HG02571 (cell line): Measurements from ENCODE around the gene ENDOD1.
"Not testable (repeated sequence)": the region's sequence is repeated elsewhere in the genome, so short reads cannot be mapped to it uniquely, and the experiment has no call there.

Experiments
- ATAC-seq: cut with Tn5 transposase; IDR thresholded peaks from one replicate; pipeline ENCODE4 v1.9.1; 2021; ENCODE audit warnings: mild to moderate bottlenecking, moderate library complexity; ENCODE audit not compliant: unreplicated experiment

The ENDOD1 gene, protein sequence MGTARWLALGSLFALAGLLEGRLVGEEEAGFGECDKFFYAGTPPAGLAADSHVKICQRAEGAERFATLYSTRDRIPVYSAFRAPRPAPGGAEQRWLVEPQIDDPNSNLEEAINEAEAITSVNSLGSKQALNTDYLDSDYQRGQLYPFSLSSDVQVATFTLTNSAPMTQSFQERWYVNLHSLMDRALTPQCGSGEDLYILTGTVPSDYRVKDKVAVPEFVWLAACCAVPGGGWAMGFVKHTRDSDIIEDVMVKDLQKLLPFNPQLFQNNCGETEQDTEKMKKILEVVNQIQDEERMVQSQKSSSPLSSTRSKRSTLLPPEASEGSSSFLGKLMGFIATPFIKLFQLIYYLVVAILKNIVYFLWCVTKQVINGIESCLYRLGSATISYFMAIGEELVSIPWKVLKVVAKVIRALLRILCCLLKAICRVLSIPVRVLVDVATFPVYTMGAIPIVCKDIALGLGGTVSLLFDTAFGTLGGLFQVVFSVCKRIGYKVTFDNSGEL

DNA sequence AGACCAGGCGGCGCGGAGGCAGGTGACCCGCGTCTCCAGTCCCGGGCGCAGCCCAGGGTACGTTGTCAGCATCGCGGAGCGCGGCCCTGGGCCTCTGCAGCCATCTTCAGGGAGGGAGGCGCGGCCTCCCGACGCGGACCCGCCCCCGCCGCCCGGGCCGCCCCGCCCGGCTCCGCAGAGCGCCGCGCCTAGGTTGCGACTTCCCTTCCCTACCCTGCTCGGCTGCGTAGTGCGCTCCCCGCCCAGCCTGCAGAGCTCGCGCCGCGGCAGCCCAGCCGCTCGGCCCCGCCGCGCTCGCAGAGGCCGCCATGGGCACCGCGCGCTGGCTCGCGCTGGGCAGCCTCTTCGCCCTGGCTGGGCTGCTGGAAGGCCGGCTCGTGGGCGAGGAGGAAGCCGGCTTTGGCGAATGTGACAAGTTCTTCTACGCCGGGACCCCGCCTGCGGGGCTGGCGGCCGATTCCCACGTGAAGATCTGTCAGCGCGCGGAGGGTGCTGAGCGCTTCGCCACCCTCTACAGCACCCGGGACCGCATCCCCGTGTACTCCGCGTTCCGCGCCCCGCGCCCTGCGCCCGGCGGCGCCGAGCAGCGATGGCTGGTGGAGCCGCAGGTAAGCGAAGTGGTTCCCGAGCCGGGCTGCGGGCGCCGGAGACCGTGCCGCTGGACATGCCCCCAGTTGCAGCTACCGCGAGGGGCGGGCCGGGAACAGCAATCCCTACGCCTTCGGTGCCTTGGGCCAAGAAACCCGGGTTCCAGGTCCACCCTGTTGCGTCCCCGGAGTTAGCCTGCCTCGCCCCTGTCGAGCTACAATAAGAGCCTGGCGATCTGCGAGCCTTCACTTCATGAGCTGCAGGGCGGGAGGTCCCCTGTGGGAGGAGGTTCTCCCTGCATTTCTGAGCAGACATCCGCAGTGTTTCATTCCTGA lies at the start of gene ENDOD1:
TSS of gene ENDOD1 (plus strand) at position 227 of the 923 bp plus-strand sequence. CDS start at position 309, 82 bp downstream.
- peak; percentile 90 for ATAC-seq

DNA sequence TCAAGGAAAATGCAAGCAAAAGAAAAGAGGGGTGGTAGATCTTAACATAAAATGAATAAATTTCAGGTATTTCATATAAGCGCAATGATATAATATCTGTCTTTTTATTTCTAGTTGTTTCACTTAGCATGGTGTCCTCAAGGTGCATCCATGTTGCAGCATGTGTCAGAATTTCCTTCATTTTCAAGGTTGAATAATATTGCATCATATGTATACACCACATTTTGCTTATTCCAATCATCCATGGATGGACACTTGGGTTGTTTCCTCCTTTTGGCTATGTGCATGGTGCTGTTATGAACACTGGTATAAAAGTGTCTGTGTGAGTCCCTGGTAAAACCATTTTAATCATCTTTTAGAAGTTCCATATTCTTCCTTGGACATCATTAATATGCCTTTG lies 47.4 kb upstream of the ENDOD1 start:
- ATAC-seq, result no peak

DNA sequence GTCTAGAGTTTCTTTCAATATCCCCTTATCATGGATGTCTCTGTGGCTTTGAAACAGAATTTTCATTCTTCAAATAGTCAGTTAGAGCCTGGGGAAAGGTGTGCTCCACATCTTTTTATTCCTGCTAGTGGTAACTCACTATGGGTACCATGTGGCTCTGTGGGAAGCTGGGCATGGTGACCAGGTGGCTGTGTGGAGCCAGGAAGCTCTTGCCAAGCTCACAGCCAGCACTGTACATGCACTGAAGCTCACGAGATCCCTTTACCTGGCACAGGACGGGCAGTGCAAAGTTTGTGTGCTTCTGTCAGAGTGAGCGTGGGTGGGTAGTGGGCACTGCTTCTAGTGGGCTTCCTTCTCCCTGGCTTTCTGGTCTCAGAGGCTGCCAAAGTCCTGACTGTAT lies 46.7 kb upstream of the ENDOD1 start:
- ATAC-seq, result no peak

DNA sequence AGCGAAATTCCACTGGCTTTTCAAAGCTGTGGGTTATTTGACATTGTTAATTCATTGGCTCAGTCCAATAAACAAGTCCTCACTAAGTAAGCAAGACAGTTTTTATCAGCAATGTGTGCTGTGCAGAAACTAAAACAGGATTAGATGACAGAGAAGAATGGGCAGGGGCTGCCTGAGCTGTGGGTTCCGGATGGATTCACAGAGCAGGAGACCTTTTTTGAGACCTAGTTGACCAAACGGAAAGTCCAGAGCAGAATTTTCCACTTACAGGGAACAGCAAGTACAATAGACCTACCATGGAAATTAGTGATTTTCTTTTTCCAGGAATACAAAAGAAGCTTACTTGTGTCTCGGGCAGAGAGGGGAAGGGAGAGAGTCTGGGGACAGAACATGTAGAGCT lies 45.6 kb upstream of the ENDOD1 start:
- no peak for ATAC-seq

DNA sequence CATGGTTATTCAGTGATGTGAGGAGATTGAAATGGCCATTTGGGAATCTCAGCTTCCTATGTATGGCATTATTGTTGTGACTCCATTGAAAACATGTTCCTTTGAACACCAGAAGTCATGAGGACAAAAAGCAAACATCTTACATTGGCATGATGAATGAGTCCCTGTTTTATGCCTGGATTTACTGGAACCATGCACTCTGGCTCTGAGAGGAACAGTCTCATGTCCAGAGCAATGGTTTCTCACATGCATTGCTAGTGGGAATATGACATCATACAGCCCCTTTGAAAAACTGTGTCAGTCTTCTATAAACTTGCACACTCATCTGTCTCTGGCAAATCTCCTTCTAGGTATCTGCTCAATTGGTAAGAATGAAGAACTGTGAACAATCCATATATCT lies 43.8 kb upstream of the ENDOD1 start:
- no peak for ATAC-seq

DNA sequence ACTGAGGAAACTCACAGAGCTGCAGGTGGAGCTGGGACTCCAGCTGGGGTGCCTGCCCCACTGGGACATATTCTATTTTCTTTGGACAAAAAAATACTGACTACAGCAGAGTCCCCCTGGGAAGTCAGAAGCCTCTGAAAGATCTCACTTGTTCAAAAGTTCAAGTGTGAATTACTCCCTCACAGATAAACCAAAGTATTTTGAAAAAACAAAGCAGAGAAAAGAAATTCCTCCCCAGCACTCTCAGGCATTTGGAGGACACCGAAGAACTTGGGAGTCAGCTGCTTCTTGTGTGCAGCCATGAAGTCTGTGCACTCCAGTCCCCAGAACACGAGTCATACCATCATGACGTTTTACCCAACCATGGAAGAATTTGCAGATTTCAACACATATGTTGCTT lies 40.5 kb upstream of the ENDOD1 start, which contains the start of gene KDM4F:
TSS of gene KDM4F (plus strand) at position 301 of the 400 bp plus-strand sequence.
- not testable (repeated sequence) for ATAC-seq

DNA sequence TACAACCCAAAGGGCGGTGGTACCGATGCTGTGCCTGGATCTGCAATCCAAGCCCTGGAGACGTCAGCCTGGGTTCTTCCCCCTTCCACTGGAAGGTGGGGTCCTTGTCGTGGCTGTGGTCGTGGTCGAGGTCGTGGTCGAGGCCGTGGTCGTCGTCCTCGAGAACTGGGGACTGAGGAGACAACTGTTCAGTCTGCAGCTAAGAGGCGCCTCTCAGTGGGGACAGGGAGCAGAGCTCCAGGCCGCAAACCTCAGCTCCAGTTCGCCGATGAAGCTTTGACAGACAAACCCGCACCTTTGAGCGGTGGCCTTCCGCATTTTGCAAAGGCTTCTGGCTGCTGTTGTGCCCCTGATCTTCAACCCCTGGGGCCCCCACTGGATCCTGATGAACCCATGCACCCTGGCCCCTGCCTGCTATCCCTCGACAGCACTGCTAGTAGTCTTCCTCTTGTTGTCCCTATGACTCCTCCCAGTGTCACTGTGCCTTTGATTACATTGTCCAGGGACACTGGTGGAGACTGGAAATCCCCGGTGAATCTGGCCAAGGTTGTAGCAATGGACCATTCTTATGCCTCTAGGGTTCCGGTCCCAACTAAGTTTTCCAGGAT lies 38.9 kb upstream of the ENDOD1 start:
- ATAC-seq, result no peak

DNA sequence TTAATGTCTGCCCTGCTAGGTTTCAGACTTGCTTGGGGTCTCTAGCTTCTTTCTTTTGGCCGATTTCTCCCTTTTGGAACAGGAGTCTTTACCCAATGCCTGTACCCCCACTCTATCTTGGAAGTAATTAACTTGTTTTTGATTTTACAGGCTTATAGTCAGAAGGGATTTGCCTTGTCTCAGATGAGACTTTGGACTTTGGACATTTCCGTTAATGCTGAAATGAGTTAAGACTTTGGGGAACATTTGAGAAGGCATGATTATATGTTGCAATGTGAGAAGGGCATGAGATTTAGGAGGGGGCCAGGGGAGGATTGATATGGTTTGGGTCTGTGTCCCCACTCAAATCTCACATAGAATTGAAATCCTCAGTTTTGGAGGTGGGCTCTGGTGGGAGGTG lies 35.3 kb upstream of the ENDOD1 start:
- ATAC-seq, result no peak

DNA sequence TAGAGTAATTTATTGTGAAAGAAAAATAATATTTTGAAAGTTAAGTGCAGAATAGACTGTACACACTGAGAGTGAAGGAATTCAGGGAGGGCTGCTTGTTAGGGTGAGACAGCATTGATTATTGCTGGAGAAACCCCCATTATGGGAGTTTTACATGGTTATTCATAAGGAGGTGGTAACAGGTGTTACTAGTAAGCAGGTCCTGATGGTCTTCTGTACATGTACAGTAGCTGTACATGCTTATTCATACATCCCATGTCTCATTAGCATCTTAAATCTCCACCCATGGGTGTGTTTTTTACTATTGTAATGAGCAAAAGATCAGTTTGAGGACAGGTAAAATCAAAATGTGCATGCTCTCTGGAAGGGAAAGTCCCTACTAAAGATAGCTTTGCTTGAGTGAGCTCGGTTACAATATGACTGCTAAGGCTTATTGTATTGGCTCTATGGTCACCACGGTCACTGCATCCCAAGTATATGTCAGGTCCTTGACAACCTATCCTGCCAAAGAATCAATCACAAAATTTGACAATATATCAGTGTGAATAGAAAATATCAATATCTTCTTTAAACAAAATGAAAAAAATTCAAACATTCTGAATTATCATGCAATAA lies 34.3 kb upstream of the ENDOD1 start:
- peak; percentile 96 for ATAC-seq

DNA sequence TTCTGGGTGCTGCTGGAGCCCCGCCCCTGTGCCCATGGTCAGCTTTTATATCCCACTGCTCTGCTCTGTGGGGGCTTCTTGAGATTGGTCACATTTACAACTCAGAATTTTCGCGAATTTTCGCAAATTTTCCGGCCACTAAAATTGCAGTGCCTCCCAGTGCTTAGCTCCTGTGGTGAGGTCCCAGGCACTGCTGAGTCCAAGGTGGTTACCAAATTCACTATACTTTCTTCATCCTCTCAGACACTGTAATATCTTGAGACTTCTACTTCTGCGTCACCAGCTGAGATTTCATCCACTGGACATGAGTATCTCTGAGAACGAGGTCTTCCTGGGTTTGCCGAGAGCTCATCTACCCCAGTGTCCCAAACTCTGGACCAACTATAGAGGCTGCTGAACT lies 31.7 kb upstream of the ENDOD1 start:
- no peak for ATAC-seq

DNA sequence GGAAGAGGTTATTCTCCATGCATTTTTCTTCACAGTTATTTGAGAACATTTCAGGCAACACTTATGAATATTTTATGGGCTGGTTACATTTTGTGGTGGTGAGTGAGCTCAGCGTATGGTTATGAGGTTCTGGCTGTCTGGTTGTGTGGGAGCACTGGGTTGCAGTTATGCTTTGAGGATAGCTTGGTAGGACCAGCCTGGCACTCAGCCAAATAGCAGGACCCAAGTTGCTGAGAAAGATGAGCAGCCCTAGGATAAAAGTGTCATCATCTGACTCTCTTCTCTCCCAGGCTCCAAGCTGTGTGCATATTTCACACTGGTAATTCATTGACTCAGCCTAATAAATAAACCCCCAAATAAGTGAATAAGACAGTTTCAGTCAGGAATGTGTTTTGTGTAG lies 31.0 kb upstream of the ENDOD1 start:
- no peak for ATAC-seq

DNA sequence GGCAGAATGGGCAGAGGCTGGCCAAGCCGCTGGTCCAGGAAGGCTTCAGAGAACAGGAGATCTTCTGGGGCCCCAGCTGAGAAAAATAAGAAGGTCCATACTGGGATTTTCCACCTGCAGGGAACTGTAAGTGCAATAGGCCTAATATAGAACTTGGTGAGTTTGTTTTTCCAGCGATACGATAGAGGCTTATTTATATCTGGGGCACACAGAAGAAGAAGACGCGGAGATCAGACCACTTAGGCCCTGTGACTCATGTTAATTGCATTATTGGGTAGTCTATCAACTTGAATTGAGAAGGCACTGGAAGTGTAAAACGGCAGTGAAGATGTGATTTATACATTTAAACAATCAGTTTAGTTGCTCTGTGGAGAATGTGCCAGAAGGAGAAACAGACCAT lies 30.6 kb upstream of the ENDOD1 start:
- no peak for ATAC-seq

DNA sequence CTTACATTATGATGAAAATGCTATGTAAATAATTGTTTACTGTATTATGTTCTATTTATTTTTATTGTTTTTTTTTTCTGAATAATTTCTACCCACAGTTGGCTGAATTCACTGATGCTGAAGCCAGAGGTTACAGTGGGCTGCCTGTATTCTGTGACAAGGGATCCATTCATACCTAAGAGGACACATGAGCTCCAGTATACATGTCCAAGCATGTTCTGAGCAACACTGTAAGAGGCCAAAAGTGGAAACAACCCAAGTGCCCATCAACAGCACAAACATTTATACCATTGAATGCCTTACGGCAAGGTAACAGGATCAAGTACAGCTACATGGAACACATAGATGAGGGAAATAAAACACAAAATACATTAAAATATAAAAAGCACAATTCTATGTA lies 24.3 kb upstream of the ENDOD1 start:
- no peak for ATAC-seq

DNA sequence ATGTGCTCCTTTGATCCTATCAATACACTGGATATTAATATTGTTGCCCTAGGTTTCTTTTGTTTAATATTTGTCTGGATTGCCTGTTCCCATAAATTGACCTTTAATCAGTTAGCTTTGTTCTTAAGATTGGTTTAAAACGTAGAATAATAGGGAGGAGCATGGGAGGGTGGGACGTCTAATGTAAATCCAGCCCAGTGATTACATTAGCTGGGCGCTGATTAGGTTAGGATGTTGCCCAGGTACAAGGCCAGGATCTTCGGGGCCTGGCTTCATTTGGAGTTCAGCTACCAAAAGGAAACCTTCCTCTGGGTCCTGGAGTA lies 23.0 kb upstream of the ENDOD1 start, which contains the start of gene SRSF8:
TSS of gene SRSF8 (plus strand) at position 204 of the 323 bp plus-strand sequence. CDS start 308 bp downstream, outside the sequence.
- peak; percentile 40 for ATAC-seq

DNA sequence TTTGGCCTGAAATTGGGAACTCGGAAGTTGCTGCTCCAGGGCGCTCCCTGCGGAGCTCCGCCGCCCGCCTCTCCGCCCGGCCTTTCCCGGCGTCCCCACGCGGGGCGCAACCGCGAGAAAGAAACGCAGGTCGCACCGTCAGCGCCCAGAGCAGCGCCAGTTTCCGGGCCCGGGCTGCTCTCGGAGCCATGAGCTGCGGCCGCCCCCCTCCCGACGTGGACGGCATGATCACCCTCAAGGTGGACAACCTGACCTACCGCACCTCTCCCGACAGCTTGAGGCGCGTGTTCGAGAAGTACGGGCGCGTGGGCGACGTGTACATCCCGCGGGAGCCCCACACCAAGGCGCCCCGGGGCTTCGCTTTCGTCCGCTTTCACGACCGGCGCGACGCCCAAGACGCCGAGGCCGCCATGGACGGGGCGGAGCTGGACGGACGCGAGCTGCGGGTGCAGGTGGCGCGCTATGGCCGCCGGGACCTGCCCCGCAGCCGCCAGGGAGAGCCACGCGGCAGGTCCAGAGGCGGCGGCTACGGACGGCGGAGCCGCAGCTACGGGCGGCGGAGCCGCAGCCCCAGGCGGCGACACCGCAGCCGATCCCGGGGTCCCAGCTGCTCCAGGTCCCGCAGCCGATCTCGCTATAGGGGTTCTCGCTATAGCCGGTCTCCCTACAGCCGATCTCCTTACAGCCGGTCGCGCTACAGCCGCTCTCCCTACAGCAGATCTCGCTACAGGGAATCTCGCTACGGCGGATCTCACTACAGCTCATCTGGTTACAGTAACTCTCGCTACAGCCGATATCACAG lies 22.4 kb upstream of the ENDOD1 start:
- peak; percentile 61 for ATAC-seq

DNA sequence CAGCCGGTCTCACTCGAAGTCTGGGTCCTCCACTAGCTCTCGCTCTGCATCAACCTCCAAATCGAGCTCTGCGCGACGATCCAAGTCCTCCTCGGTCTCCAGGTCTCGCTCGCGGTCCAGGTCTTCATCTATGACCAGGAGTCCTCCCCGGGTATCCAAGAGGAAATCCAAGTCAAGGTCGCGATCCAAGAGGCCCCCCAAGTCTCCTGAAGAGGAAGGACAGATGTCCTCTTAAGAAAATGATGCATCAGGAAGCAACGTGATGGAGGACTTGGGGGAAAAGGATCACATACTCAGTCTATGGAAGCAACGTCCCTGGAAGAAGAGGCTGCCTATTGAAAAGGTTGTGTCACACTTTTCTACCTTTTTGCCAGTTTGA lies 21.8 kb upstream of the ENDOD1 start:
- ATAC-seq, result no peak

DNA sequence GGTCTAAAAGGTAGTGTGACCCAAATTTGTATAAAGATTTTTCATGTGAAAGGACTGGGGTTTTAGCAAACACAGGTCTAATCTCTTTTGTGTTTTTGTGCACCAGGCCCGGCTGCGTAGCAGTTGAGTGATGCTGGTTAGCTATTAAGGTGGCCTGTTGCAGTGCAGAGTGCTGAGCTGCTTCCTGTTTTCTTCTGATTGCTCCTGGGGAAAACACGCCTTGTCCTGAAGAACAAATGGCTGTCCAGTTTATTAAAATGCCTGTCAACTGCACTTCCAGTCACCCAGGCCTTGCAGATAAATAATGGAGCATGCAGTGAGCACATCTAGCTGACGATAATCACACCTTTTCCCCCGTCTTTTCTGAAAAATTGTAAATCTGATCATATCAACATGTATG lies 21.1 kb upstream of the ENDOD1 start:
- ATAC-seq, result peak; percentile 58

DNA sequence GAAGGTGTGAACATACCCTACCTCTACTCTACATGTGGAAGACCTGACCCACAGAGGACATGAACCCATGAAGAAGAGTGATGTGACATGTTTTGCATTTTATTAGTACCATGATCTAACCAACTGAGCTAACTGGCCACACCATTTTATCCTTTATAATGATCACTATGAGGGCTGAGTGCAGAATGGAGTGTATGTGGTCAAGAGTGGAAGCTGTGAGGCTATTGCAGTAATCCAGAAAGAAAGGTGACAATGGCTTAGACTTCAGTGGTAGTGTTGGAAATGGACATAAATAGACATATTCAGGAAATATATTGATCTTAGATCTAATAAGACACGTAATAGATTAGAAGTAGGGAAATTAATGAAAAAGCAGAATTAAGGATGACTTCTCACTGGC lies 19.2 kb upstream of the ENDOD1 start:
- no peak for ATAC-seq

DNA sequence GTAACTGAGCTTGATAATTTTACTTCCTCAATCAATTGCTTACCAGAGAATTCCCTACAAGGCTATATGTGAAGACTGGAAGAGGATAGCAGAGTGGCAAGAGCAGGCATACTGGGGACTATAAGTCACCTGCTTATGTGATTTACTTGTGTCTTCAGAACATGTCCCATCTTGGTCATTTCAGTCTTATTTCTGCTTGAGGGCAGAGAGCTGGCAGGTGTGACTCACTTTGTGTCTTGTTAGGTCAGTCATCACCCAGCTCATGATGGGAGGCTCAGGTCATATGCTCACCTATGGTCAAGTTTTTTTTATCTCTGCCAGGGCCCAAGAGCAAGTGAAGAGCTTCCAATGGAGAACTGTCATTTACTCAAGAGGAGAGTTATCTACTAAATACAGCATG lies 16.7 kb upstream of the ENDOD1 start:
- ATAC-seq, result no peak
